OCI-LY3 (cell line): Measurements from ENCODE around the gene RSRP1.

Source experiments
- EZH2phosphoT487 ChIP-seq: fragments of 200-600 bp; shearing (Covaris generic); IDR thresholded peaks from 2 replicates; pipeline ENCODE4 v1.6.1; 2018; ENCODE audit warnings: antibody characterized with exemption, mixed run types, low read depth
- TF ChIP-seq, protein P1 (sequence below): fragments of 200-600, 300-600 bp; sonication (generic); IDR thresholded peaks from 2 replicates; pipeline ENCODE4 v1.5.1; 2014; ENCODE audit warnings: antibody characterized with exemption, low read length, low read depth

DNA sequence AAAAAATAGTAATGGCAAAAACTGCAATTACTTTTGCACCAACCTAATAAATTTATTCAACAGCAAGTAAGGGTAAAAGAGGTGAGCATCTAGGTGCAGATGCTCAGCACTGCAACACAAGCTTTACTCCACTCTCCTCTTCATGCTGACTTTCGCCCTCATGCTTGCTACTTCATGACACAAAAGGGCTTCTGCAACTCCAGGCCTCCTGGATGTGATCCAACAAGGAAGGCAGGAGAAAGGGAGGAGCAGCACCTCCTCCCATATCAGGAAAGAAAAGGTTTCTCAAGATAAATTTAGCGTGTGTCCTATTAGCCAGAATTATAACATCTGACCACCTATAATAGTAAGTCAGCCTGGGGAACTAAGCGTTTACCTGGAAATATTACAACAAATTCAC is 26.6 kb downstream of the RSRP1 start:
- TF ChIP-seq, protein P1, sequence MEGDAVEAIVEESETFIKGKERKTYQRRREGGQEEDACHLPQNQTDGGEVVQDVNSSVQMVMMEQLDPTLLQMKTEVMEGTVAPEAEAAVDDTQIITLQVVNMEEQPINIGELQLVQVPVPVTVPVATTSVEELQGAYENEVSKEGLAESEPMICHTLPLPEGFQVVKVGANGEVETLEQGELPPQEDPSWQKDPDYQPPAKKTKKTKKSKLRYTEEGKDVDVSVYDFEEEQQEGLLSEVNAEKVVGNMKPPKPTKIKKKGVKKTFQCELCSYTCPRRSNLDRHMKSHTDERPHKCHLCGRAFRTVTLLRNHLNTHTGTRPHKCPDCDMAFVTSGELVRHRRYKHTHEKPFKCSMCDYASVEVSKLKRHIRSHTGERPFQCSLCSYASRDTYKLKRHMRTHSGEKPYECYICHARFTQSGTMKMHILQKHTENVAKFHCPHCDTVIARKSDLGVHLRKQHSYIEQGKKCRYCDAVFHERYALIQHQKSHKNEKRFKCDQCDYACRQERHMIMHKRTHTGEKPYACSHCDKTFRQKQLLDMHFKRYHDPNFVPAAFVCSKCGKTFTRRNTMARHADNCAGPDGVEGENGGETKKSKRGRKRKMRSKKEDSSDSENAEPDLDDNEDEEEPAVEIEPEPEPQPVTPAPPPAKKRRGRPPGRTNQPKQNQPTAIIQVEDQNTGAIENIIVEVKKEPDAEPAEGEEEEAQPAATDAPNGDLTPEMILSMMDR = no peak
- TF ChIP-seq EZH2phosphoT487 = no peak
